ENCODE measurements around the gene HBD. TPM values are rescaled to one million over a fixed set of nuclear protein-coding genes. Genes with fewer than 3 reads are reported as not detected.

HBD gene
- total and polyA plus RNA-seq, 9 of the 15 experiments (the other 6 are each of a cell fraction or from before 2014, with no cell fraction given), result 11.8 to 169 (median 36.0) TPM

DNA sequence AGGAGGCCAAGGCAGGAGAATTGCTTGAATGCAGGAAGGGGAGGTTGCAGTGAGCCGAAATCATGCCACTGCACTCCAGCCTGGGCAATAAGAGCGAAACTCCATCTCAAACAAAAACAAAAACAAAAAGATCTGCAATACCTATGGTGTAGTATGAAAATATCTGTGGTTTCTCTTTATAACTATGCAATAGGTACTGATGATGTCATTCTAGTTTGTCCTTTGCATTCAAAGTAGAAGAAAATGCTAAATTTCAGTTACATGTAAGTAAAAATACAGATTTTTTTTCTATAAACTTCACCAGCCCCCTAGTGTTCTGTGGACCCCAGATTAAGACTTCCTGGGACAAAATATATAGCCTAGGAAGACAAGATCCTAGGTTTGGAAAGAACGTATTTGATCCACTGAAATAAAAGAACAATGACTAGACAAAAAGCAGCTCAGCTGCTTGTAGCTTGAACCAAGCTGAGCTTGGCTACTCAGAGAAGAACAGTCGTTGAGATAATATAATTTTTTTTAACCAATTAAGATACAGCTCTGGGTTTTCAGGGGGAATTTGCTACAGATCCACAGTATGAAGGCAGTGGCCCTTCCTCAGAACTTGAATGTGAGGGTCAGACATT, 38.2 kb upstream of the HBD start (continued):
- TF ChIP-seq, protein P1, sequence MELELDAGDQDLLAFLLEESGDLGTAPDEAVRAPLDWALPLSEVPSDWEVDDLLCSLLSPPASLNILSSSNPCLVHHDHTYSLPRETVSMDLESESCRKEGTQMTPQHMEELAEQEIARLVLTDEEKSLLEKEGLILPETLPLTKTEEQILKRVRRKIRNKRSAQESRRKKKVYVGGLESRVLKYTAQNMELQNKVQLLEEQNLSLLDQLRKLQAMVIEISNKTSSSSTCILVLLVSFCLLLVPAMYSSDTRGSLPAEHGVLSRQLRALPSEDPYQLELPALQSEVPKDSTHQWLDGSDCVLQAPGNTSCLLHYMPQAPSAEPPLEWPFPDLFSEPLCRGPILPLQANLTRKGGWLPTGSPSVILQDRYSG (tag; conservative IDR thresholded peaks at IDR 0.05; ENCODE audit: low read depth), result 0 out of 2 replicates have a peak, but pooled peaks have one; percentile 17
- TF ChIP-seq NR2C2 (CRISPR knock-in tag; IDR thresholded peaks at IDR 0.05), result no peak
- TF ChIP-seq NR2C2 (tag; IDR thresholded peaks at IDR 0.05), result peak; percentile 29; the same call in 1 of the 2 replicates

DNA sequence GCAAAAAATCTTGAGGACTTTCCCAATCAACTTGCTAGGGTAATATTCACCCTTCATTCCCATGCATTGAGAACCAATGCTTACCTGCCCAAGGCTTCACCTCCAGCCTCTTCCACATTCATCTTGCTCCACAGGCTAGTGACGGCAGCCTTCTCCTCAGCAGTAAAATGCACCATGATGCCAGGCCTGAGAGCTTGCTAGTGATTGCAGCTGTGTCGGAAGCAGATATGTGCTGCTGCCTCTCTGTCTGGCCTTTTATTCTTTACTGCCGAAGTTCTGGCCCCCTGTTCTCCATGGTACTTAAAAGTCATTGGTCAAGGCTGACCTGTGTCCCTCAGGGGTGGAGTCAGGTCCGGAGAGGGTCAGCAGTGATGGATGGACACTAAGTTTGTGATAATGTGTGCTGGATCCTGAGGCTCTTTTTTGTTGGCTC, 35.4 kb upstream of the HBD start, which contains the start of gene HBE1:
Gene HBE1 (minus strand): TSS at position 231 of the 433 bp plus-strand sequence. CDS start 55 bp downstream, at position 176.
- 43% methylated on average over 4 of the region's 4 CpGs for WGBS (ENCODE audit: insufficient coverage, low coverage, missing lambda C conversion rate)
- POLR2A ChIA-PET, result interaction anchor here (0.8 to 5.0 kb wide), 12 partner anchors 9 to 140 kb away, joined by 3 to 55 read pairs (median 4); no protein-coding TSS in a partner anchor
- Histone ChIP-seq H3K27me3 (ENCODE audit: control insufficient read depth in 2 of 2, insufficient read depth in 2 of 2, low read length in 2 of 2) (no peaks in the 10 kb centered on the region), H2AFZ (ENCODE audit: low read depth, low read length) (peak within 1 kb of the TSS; percentile 14; the same call in 1 of the 2 replicates), H4K20me1 (replicated peaks; ENCODE audit: control insufficient read depth, insufficient read depth, low read length) (no peaks in the 10 kb centered on the region), H3K79me2 (ENCODE audit: control insufficient read depth, insufficient read depth, low read length) (peaks cover 57% of the 10 kb centered on the region), H3K36me3 (ENCODE audit: control insufficient read depth, insufficient read depth, low read length) (peaks cover 32% of the 10 kb centered on the region), H3K4me2 (ENCODE audit: insufficient read depth, low read length) (peak within 1 kb of the TSS; percentile 83), H3K9me1 (ENCODE audit: control insufficient read depth, insufficient read depth, low read length) (no peaks in the 10 kb centered on the region), H3K27ac (ENCODE audit: extremely low read depth, low read depth, low read length) (peak within 1 kb of the TSS; percentile 59), H3K9me3 (replicated peaks; ENCODE audit: control insufficient read depth, insufficient read depth, low read depth, low read length) (no peaks in the 10 kb centered on the region), H3K4me3 (peak within 1 kb of the TSS; percentile 30), H3K4me1 (replicated peaks in 1 of 2; ENCODE audit: control insufficient read depth in 2 of 2, insufficient read depth in 2 of 2, low read length in 2 of 2) (peaks cover 15 to 49% of the 10 kb centered on the region in 2 experiments), H3K9ac (ENCODE audit: insufficient read depth in 1 of 2, low read depth in 2 of 2, low read length in 2 of 2) (peak within 1 kb of the TSS; percentile 64 to 75; a peak in 3 of 4 replicates)
- FAIRE-seq (peak; percentile 87), DNase-seq (ENCODE audit: extremely low read depth in 1 of 4, low spot score in 3 of 4) (peak; percentile 37 to 85 (median 56)), ATAC-seq (peak; percentile 81)
- intact Hi-C loops (cut with micrococcal nuclease), result no loop called here
- in situ Hi-C loops (cut with MboI), result no loop called here
- CTCF ChIA-PET (ENCODE audit: low intra/inter-chr PET ratio), result no interaction called here
- no TSS peak for BruUV-seq (replicated peaks)
- TF ChIP-seq, protein P2, sequence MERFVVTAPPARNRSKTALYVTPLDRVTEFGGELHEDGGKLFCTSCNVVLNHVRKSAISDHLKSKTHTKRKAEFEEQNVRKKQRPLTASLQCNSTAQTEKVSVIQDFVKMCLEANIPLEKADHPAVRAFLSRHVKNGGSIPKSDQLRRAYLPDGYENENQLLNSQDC (CRISPR knock-in tag; IDR thresholded peaks at IDR 0.05), result 0 out of 2 replicates have a peak, but pooled peaks have one; percentile 29
- TF ChIP-seq, protein P3, sequence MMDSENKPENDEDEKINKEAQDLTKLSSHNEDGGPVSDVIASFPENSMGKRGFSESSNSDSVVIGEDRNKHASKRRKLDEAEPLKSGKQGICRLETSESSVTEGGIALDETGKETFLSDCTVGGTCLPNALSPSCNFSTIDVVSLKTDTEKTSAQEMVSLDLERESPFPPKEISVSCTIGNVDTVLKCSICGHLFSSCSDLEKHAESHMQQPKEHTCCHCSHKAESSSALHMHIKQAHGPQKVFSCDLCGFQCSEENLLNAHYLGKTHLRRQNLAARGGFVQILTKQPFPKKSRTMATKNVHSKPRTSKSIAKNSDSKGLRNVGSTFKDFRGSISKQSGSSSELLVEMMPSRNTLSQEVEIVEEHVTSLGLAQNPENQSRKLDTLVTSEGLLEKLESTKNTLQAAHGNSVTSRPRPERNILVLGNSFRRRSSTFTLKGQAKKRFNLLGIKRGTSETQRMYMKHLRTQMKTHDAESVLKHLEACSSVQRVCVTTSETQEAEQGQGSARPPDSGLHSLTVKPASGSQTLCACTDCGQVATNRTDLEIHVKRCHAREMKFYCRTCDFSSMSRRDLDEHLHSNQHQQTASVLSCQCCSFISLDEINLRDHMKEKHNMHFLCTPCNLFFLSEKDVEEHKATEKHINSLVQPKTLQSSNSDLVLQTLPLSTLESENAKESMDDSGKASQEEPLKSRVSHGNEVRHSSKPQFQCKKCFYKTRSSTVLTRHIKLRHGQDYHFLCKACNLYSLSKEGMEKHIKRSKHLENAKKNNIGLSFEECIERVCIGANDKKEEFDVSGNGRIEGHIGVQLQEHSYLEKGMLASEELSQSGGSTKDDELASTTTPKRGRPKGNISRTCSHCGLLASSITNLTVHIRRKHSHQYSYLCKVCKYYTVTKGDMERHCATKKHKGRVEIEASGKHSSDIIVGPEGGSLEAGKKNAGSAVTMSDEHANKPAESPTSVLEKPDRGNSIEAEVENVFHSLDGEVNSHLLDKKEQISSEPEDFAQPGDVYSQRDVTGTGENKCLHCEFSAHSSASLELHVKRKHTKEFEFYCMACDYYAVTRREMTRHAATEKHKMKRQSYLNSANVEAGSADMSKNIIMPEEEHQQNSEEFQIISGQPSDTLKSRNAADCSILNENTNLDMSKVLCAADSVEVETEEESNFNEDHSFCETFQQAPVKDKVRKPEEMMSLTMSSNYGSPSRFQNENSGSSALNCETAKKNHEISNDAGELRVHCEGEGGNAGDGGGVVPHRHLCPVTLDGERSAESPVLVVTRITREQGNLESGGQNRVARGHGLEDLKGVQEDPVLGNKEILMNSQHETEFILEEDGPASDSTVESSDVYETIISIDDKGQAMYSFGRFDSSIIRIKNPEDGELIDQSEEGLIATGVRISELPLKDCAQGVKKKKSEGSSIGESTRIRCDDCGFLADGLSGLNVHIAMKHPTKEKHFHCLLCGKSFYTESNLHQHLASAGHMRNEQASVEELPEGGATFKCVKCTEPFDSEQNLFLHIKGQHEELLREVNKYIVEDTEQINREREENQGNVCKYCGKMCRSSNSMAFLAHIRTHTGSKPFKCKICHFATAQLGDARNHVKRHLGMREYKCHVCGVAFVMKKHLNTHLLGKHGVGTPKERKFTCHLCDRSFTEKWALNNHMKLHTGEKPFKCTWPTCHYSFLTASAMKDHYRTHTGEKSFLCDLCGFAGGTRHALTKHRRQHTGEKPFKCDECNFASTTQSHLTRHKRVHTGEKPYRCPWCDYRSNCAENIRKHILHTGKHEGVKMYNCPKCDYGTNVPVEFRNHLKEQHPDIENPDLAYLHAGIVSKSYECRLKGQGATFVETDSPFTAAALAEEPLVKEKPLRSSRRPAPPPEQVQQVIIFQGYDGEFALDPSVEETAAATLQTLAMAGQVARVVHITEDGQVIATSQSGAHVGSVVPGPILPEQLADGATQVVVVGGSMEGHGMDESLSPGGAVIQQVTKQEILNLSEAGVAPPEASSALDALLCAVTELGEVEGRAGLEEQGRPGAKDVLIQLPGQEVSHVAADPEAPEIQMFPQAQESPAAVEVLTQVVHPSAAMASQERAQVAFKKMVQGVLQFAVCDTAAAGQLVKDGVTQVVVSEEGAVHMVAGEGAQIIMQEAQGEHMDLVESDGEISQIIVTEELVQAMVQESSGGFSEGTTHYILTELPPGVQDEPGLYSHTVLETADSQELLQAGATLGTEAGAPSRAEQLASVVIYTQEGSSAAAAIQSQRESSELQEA (IDR thresholded peaks at IDR 0.05; ENCODE audit: low read depth), result no peak
- TF ChIP-seq SMC3 (conservative IDR thresholded peaks at IDR 0.05; ENCODE audit: insufficient read depth, low read depth, low read length) (no peak), GABPB2 (CRISPR knock-in tag; conservative IDR thresholded peaks at IDR 0.05) (no peak), TFAM (CRISPR knock-in tag; conservative IDR thresholded peaks at IDR 0.05) (no peak), ZNF121 (CRISPR knock-in tag; conservative IDR thresholded peaks at IDR 0.05) (no peak), HMGN3 (IDR thresholded peaks at IDR 0.05; ENCODE audit: borderline replicate concordance, extremely low read depth, insufficient read length, low read depth, low read length) (no peak)

Data from K562 (cell line).